MM.1S (cell line): Measurements from ENCODE around the gene CDC42EP5.
A peak's percentile ranks its signal among the peaks of the same experiment; 100 is the strongest.

Experiments
- DNase-seq: peaks from one replicate; pipeline ENCODE4 v3.0.0-alpha.2; 2015
- H2AFZ ChIP-seq: fragments of 300-600 bp; sonication (generic); 2 replicates; pipeline ENCODE4 v1.6.0; 2016; ENCODE audit warnings: antibody characterized with exemption, low read length
- H3F3A ChIP-seq: fragments of 300-600 bp; sonication (generic); 2 replicates; pipeline ENCODE4 v1.6.1; 2016; ENCODE audit warnings: mild to moderate bottlenecking, antibody characterized with exemption, low read length, moderate library complexity, mixed read lengths; ENCODE audit not compliant: insufficient read depth
- H3K27ac ChIP-seq: fragments of 300-600 bp; sonication (generic); 2 replicates; pipeline ENCODE4 v1.5.1; 2016; ENCODE audit warnings: mild to moderate bottlenecking, low read length
- H3K27me3 ChIP-seq: fragments of 300-600 bp; sonication (generic); replicated peaks from 2 replicates; pipeline ENCODE4 v1.6.0; 2016; ENCODE audit warnings: low read length; ENCODE audit not compliant: insufficient read depth
- H3K36me3 ChIP-seq: fragments of 300-600 bp; sonication (generic); replicated peaks from 2 replicates; pipeline ENCODE4 v1.6.1; 2016; ENCODE audit warnings: mild to moderate bottlenecking, low read length, mixed read lengths; ENCODE audit not compliant: insufficient read depth
- H3K4me1 ChIP-seq: fragments of 300-600 bp; sonication (generic); 2 replicates; pipeline ENCODE4 v1.6.1; 2016; ENCODE audit warnings: low read length, mixed read lengths
- H3K4me2 ChIP-seq: fragments of 300-600 bp; sonication (generic); 2 replicates; pipeline ENCODE4 v1.6.0; 2016; ENCODE audit warnings: low read depth, low read length
- H3K4me3 ChIP-seq: fragments of 300-600 bp; sonication (generic); 2 replicates; pipeline ENCODE4 v1.5.1; 2016; ENCODE audit warnings: low read length, mixed read lengths
- H3K79me2 ChIP-seq: fragments of 300-600 bp; sonication (generic); 2 replicates; pipeline ENCODE4 v1.6.1; 2016; ENCODE audit warnings: mixed run types, low read length, mixed read lengths
- H3K9ac ChIP-seq: fragments of 300-600 bp; sonication (generic); 2 replicates; pipeline ENCODE4 v1.6.1; 2016; ENCODE audit warnings: low read length, mixed read lengths
- H3K9me2 ChIP-seq: fragments of 300-600 bp; sonication (generic); replicated peaks from 2 replicates; pipeline ENCODE4 v1.6.1; 2016; ENCODE audit warnings: mild to moderate bottlenecking, low read length, mixed read lengths; ENCODE audit not compliant: insufficient read depth
- H3K9me3 ChIP-seq: fragments of 300-600 bp; sonication (generic); replicated peaks from 2 replicates; pipeline ENCODE4 v1.6.1; 2016; ENCODE audit warnings: mild to moderate bottlenecking, low read length, mixed read lengths; ENCODE audit not compliant: insufficient read depth
- H4K20me1 ChIP-seq: fragments of 300-600 bp; sonication (generic); 2 replicates; pipeline ENCODE4 v1.6.1; 2016; ENCODE audit warnings: mild to moderate bottlenecking, low read length, moderate library complexity, mixed read lengths; ENCODE audit not compliant: insufficient read depth
- CTCF ChIP-seq: fragments of 300-600 bp; sonication (generic); IDR thresholded peaks from 2 replicates; pipeline ENCODE4 v1.5.1; 2016; ENCODE audit warnings: antibody characterized with exemption, low read length, mixed read lengths
- EZH2 ChIP-seq: fragments of 300-600 bp; sonication (generic); optimal IDR thresholded peaks from 2 replicates; pipeline ENCODE3; 2017; ENCODE audit warnings: low read depth, mild to moderate bottlenecking, antibody characterized with exemption, low read length, mixed read lengths
- EZH2phosphoT487 ChIP-seq: fragments of 300-600 bp; sonication (generic); IDR thresholded peaks from 2 replicates; pipeline ENCODE4 v1.6.1; 2018; ENCODE audit warnings: antibody characterized with exemption, low read length

CDC42EP5 gene

DNA sequence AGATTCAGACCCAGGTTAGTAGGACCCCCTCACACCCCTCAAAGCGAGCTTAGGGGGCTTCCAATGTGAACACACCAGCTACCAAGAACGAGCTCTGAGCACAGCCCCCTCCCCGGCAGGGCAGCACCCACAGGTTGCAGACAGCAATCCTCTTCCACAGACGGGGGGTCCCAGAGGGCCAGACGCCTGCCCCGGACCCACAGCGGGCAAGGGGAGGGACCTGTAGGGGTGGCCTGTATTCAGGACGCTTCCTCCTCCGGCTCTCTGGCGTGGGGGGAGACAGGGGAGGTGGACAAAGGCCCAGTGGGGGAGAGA, 53.1 kb downstream of the CDC42EP5 start:
- Histone ChIP-seq H4K20me1 (no peaks in the 10 kb centered on the region), H3K4me1 (no peaks in the 10 kb centered on the region), H3K4me2 (no peak overlapping the region), H3K79me2 (no peaks in the 10 kb centered on the region), H3K36me3 (no peaks in the 10 kb centered on the region), H3K27me3 (peaks cover 83% of the 10 kb centered on the region), H3K27ac (no peak overlapping the region), H3K9me3 (no peaks in the 10 kb centered on the region), H3K9me2 (no peaks in the 10 kb centered on the region), H3K4me3 (no peak overlapping the region), H2AFZ (no peak overlapping the region), H3K9ac (no peak overlapping the region), H3F3A (no peaks in the 10 kb centered on the region)
- no peak for DNase-seq
- TF ChIP-seq CTCF (no peak), EZH2phosphoT487 (no peak), EZH2 (no peak)

GRCh38 chr19:54418930-54419800, 53.9 kb downstream of the CDC42EP5 start:
- no peak for DNase-seq
- Histone ChIP-seq H3K9me2 (no peaks in the 10 kb centered on the region), H3K79me2 (no peaks in the 10 kb centered on the region), H3K4me2 (no peak overlapping the region), H3K4me3 (no peak overlapping the region), H2AFZ (no peak overlapping the region), H3K27ac (no peak overlapping the region), H3K9me3 (no peaks in the 10 kb centered on the region), H3F3A (no peaks in the 10 kb centered on the region), H3K36me3 (no peaks in the 10 kb centered on the region), H3K9ac (no peak overlapping the region), H4K20me1 (no peaks in the 10 kb centered on the region), H3K27me3 (peaks cover 83% of the 10 kb centered on the region), H3K4me1 (no peaks in the 10 kb centered on the region)
- TF ChIP-seq EZH2phosphoT487, result no peak
- no peak for TF ChIP-seq CTCF
- no peak for TF ChIP-seq EZH2

DNA sequence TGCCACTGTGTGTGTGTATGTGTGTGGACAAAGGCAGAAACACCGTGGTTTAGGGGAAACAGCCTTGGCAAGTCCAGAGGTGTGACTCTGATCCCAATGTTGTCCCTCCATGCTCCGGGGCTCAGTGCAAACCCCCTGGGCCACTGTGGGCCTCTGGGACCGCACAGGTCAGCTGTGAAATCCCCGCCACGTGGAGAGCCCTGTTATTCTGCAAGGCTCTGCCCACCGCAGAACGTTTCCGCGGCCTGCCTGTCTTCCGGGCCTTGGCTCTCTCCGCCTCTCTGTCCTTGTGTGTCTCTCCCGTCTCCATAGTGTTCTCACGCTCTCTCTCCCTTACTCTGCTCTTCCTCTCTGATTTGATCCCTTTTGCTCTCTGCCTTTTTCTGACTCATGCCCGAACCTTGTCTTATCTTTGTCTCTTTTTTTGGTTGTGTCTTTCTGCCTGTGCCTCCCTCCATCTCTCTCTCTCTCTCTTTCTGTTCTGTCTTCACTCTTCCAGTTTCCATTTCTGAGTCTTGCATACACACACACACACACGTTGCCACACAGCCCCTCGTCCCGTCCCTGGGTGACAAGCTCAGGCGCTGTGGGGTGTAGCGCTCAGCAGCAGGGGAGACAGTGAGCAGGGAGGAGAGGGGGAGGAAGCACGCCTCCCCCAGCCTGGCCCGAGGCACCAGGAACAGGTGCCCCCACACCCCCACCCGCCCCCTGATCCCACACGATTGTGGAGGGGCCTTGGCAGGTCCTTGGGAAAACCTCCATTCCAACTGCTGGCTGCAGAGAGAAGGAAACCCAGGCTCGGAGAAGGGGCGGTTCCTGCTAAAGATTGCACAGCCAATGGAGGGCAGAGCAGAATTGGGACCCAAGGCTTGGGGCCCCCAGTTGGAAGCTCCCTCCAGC, 54.8 kb downstream of the CDC42EP5 start:
- Histone ChIP-seq H3K36me3 (no peaks in the 10 kb centered on the region), H3K4me3 (no peak overlapping the region; the same call in 1 of the 2 replicates), H3K27me3 (peaks cover 74% of the 10 kb centered on the region), H3K4me1 (no peaks in the 10 kb centered on the region), H3K4me2 (peak overlapping the region; percentile 43; the same call in 1 of the 2 replicates), H2AFZ (peak overlapping the region; percentile 56; the same call in 1 of the 2 replicates), H3K79me2 (no peaks in the 10 kb centered on the region), H3K9me3 (no peaks in the 10 kb centered on the region), H3F3A (no peaks in the 10 kb centered on the region), H3K27ac (no peak overlapping the region), H3K9me2 (no peaks in the 10 kb centered on the region), H4K20me1 (no peaks in the 10 kb centered on the region), H3K9ac (no peak overlapping the region)
- TF ChIP-seq EZH2phosphoT487 (no peak), EZH2 (no peak), CTCF (no peak)
- DNase-seq, result no peak
